Thyroid gland (tissue), 4 donors: ENCODE measurements around the gene USO1. TPM values are rescaled to one million over a fixed set of nuclear protein-coding genes. Genes with fewer than 3 reads are reported as not detected.
"Not testable (repeated sequence)": the region's sequence is repeated elsewhere in the genome, so short reads cannot be mapped to it uniquely, and the experiment has no call there.

Experiments used
- DNase-seq, 2 donors: peaks; one replicate each; pipeline ENCODE4 v3.0.0-alpha.2; 2019
- H3K27ac ChIP-seq, 3 donors: fragments of 200-600 bp; sonication (generic); 1 replicate in 2 of 3; 2 replicates in 1 of 3; pipeline ENCODE4 v1.5.1; 2016 to 2019; ENCODE audit warnings: mild to moderate bottlenecking in 1 of 3, moderate library complexity in 1 of 3
- H3K27me3 ChIP-seq: fragments of 200-600 bp; sonication (generic); one replicate; pipeline ENCODE4 v1.5.1; 2019
- H3K36me3 ChIP-seq, 2 donors: fragments of 200-600 bp; sonication (generic); one replicate each; pipeline ENCODE4 v1.5.1; 2016 to 2019
- H3K4me1 ChIP-seq, 2 donors: fragments of 200-600 bp; sonication (generic); one replicate each; pipeline ENCODE4 v1.5.1; 2017 to 2019
- H3K4me3 ChIP-seq, 3 donors: fragments of 200-600 bp; sonication (generic); replicated peaks in 1 of 3; 1 replicate in 2 of 3; 2 replicates in 1 of 3; pipeline ENCODE4 v1.5.1; 2016; ENCODE audit warnings: mild to moderate bottlenecking in 1 of 3
- H3K9me3 ChIP-seq: fragments of 200-600 bp; sonication (generic); one replicate; pipeline ENCODE4 v1.5.1; 2017
- CTCF ChIP-seq, 6 experiments: fragments of 200-600 bp in 3 of 6; fragments of 450-650 bp in 3 of 6; sonication (generic) in 3 of 6; IDR thresholded peaks; one replicate each; pipeline ENCODE4 v1.5.1; 2016 to 2019; ENCODE audit warnings: antibody characterized with exemption in 6 of 6, mild to moderate bottlenecking in 2 of 6, inconsistent platforms in 1 of 6, moderate library complexity in 1 of 6
- POLR2A ChIP-seq, 2 donors: fragments of 450-650 bp; IDR thresholded peaks; one replicate each; pipeline ENCODE4 v1.6.1; 2017; ENCODE audit warnings: antibody characterized with exemption in 2 of 2, mild to moderate bottlenecking in 2 of 2, moderate library complexity in 1 of 2
- WGBS, 2 donors: methylation state at CpG; one replicate each; pipeline ENCODE4 v1.1.5; 2017; 5-methylcytosine and 5-hydroxymethylcytosine counted together
- intact Hi-C: fragments of 100-400 bp; cut with DNase I; formaldehyde crosslinking; loops from one replicate; pipeline ENCODE4 v1.15.1; 2023
- total RNA-seq, 4 donors: library from RNA; depleted of rRNA; stranded (reverse); fragments of >200 nt; gene quantifications; one replicate each; pipeline ENCODE4 v1.2.3, GENCODE V29; 2016

USO1 gene
- total RNA-seq, 4 donors from 2014 or later, result 97.2 to 102 (median 100) TPM

- no peaks in the 10 kb centered on the region for H3K27me3 ChIP-seq
- no peaks in the 10 kb centered on the region for H3K4me1 ChIP-seq
- intact Hi-C loops, result no loop called here
- H3K9me3 ChIP-seq, result no peaks in the 10 kb centered on the region
- no peak overlapping the region for H3K27ac ChIP-seq
- 90 to 95% methylated on average over 3 of the region's 3 CpGs for WGBS, 2 donors
- no peak overlapping the region for H3K4me3 ChIP-seq
- DNase-seq, result no peak
- no peaks in the 10 kb centered on the region for H3K36me3 ChIP-seq
- TF ChIP-seq CTCF (IDR thresholded peaks at IDR 0.05), result no peak
- TF ChIP-seq POLR2A (IDR thresholded peaks at IDR 0.05), result no peak
These were observed 44.4 kb upstream of the USO1 start for GRCh38 chr4:75679876-75680575.

- DNase-seq, result no peak
- WGBS, 2 donors, result 96 to 98% methylated on average over 6 of the region's 6 CpGs
- H3K36me3 ChIP-seq, result no peaks in the 10 kb centered on the region
- no peaks in the 10 kb centered on the region for H3K4me1 ChIP-seq
- H3K9me3 ChIP-seq, result no peaks in the 10 kb centered on the region
- no peak overlapping the region for H3K27ac ChIP-seq
- no peak overlapping the region for H3K4me3 ChIP-seq
- intact Hi-C loops, result no loop called here
- TF ChIP-seq POLR2A (IDR thresholded peaks at IDR 0.05), result no peak
- no peak for TF ChIP-seq CTCF (IDR thresholded peaks at IDR 0.05)
- no peaks in the 10 kb centered on the region for H3K27me3 ChIP-seq
These were observed 40.8 kb upstream of the USO1 start for GRCh38 chr4:75683482-75684155.

- intact Hi-C loops, result no loop called here
- no peak overlapping the region for H3K27ac ChIP-seq
- TF ChIP-seq CTCF (IDR thresholded peaks at IDR 0.05) (no peak), POLR2A (IDR thresholded peaks at IDR 0.05) (no peak)
These were observed 38.7 kb upstream of the USO1 start for GRCh38 chr4:75685546-75686189.

GRCh38 chr4:75686346-75686745, 38.0 kb upstream of the USO1 start:
- H3K9me3 ChIP-seq, result no peaks in the 10 kb centered on the region
- H3K36me3 ChIP-seq, result no peaks in the 10 kb centered on the region
- H3K27ac ChIP-seq, result no peak overlapping the region
- TF ChIP-seq CTCF (IDR thresholded peaks at IDR 0.05), result no peak
- no peak for TF ChIP-seq POLR2A (IDR thresholded peaks at IDR 0.05)
- DNase-seq, result no peak
- H3K27me3 ChIP-seq, result no peaks in the 10 kb centered on the region
- 84 to 91% methylated on average over 3 of the region's 3 CpGs for WGBS, 2 donors
- intact Hi-C loops, result no loop called here
- H3K4me1 ChIP-seq, result no peaks in the 10 kb centered on the region
- H3K4me3 ChIP-seq, result no peak overlapping the region

More at GRCh38 chr4:75685546-75686189, 38.7 kb upstream of the USO1 start:
- 85 to 90% methylated on average over 2 of the region's 2 CpGs for WGBS, 2 donors
- DNase-seq, result no peak
- Histone ChIP-seq H3K36me3 (no peaks in the 10 kb centered on the region), H3K27me3 (no peaks in the 10 kb centered on the region), H3K4me1 (no peaks in the 10 kb centered on the region), H3K4me3 (no peak overlapping the region), H3K9me3 (no peaks in the 10 kb centered on the region)

GRCh38 chr4:75687125-75687524, 37.3 kb upstream of the USO1 start:
- intact Hi-C loops, H3K4me3 ChIP-seq, H3K36me3 ChIP-seq, H3K27ac ChIP-seq, DNase-seq, H3K9me3 ChIP-seq, H3K4me1 ChIP-seq, H3K27me3 ChIP-seq: not testable (repeated sequence)
- WGBS, 2 donors, result 100% methylated on average over 1 of the region's 1 CpG

GRCh38 chr4:75692066-75692465, 32.3 kb upstream of the USO1 start:
- H3K4me3 ChIP-seq, H3K36me3 ChIP-seq, H3K4me1 ChIP-seq, H3K9me3 ChIP-seq, intact Hi-C loops, H3K27ac ChIP-seq, H3K27me3 ChIP-seq, DNase-seq: not testable (repeated sequence)
- WGBS, 2 donors, result 99 to 100% methylated on average over 5 of the region's 5 CpGs
